NCI-H524 (cell line): ENCODE data around the gene XRN1.

Experiments used
- DNase-seq, 2 experiments: peaks; one replicate each; lab custom pipeline; 2025; lab: John Stamatoyannopoulos, UW

XRN1 gene

DNA sequence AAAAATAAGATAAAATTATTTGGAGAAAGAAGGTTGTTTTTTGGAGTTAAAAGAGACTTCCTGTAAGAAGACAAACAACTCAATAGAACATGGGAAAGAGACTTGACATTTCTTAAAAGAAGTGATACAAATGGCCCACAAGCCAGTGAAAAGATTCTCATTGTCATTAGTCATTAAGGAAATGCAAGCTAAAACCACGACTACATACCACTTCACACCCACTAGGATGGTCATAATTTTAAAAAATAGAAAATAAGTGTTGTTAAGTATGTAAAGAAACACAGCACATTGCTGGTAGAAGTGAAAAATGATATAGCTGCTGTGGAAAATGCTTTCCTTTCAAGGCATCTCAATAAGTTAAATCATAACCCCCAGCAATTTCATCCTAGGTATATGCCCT is 178.1 kb downstream of the XRN1 start:
- no peak for DNase-seq

DNA sequence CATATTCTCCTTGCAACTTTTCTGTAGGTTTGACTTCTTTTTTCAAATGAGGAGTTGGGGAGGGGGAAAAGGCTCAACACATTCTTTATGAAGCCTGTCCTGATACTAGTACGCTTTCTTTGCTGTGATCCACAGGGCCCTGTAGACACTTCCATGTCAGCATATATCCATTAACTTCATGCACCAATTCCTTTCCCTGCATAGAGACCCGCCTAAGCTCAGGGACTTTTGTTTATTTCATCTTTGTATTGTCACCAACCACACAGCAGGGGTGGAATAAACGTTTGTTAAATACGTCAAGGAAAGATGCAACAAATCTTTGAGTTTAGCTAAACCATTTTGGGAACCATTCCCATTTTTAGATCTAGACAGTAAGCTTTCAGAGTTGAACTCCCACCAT is 179.4 kb downstream of the XRN1 start:
- no peak for DNase-seq

DNA sequence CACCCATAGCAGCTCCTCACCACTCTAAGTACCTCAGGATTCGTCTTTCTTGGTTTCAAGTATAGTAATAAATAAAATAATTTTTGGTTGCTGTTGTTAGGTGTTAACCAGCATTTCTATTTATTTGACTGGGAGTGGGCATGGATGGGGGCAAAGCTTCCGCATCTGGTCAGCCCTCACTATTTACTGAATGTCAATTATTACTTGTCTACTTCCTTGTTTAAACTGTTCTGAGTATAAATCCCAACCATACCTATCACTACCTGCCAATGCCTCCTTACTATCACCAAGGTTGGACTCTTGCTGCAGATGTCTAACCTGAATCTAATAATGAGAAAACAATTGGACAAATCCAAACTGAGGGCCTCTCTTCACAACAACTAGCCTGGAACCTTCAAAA is 180.6 kb downstream of the XRN1 start:
- no peak for DNase-seq

DNA sequence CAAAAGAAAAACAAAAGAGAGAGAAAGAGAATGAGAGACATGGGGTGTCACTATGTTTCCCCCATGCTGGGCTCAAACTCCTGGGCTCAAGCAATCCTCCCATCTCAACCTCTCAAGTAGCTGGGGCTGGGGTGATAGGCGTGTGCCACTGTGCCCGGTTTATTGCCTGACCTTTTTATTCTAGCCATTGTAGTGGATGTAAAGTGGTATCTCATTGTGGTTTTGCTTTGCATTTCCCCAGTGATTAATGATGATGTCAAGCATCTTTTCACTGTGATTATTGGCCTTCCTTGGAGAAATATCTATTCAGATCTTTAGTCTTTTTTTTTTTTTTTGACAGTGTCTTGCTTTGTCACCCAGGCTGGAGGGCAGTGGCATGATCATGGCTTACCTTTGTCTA is 184.7 kb downstream of the XRN1 start:
- no peak for DNase-seq

DNA sequence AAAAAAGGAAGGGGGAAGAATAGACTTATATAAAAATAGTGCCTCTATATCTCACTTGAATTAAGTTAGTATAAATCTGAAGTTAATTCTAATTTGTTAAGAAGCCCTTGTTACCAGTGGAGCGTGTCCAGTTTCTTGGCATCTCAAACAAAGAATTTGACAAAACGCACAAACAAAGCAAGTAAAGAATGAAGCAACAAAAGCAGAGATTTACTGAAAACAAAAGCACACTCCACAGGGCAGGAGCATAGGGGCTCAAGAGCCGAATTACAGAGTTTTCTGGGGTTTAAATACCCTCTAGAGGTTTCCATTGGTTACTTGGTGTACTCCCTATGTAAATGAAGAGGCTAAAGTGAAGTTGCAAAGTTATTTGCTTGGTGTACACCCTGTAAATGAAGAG is 188.5 kb downstream of the XRN1 start:
- no peak for DNase-seq

DNA sequence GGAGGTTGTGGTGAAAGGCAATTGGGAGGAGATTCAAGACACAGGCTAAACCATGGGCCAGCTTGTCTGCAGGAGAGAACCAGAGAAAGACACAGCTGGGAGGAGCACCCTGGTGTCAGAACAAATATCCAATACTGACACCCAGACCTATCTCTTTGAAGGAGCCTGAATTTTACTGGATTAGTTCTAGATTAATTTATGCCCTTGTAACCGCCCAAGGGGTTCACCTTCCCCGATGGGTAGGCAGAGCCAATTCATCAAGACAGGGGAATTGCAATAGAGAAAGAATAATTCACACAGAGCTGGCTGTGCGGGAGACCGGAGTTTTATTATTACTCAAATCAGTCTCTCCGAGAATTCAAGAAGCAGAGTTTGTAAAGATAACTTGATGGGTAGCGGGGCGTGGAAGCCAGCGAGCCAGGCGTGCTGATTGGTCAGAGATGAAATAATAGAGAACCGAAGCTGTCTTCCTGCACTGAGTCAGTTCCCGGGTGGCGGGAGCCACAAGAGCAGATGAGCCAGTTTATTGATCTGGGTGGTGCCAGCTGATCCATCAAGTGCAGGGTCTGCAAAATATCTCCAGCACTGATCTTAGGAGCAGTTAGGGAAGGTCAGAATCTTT is 191.0 kb downstream of the XRN1 start:
- no peak for DNase-seq
